CD14-positive monocyte (primary cell): ENCODE data around the gene NDUFS5. TPM values are rescaled to one million over a fixed set of nuclear protein-coding genes. Genes with fewer than 3 reads are reported as not detected.
A peak's percentile ranks its signal among the peaks of the same experiment; 100 is the strongest.

Experiments
- DNase-seq, 3 donors: peaks; one replicate each; pipeline ENCODE4 v3.0.0-alpha.2; 2011 to 2022
- H2AFZ ChIP-seq: 2 replicates; pipeline ENCODE4 v1.6.0; 2012; ENCODE audit warnings: mild to moderate bottlenecking, low read depth, low read length, inconsistent platforms; ENCODE audit not compliant: insufficient read depth, poor library complexity, severe bottlenecking
- H3K27ac ChIP-seq, 2 donors: 1 replicate in 1 of 2; 2 replicates in 1 of 2; pipeline ENCODE4 v1.5.1; 2012 to 2013; ENCODE audit warnings: low read length in 2 of 2, control low read depth in 1 of 2, inconsistent platforms in 1 of 2, low read depth in 1 of 2, mild to moderate bottlenecking in 1 of 2
- H3K27me3 ChIP-seq, 2 donors: one replicate each; pipeline versions ENCODE4 v1.6.0 to v1.6.1; 2011 to 2013; ENCODE audit warnings: low read length in 2 of 2; ENCODE audit not compliant: control insufficient read depth in 2 of 2, insufficient read depth in 2 of 2
- H3K36me3 ChIP-seq, 2 donors: replicated peaks in 1 of 2; 1 replicate in 1 of 2; 2 replicates in 1 of 2; pipeline versions ENCODE4 v1.5.1 to v1.6.1; 2012 to 2013; ENCODE audit warnings: low read length in 2 of 2, control low read depth in 1 of 2, inconsistent platforms in 1 of 2, mild to moderate bottlenecking in 1 of 2; ENCODE audit not compliant: insufficient read depth in 2 of 2, control insufficient read depth in 1 of 2
- H3K4me1 ChIP-seq, 2 donors: 1 replicate in 1 of 2; 2 replicates in 1 of 2; pipeline versions ENCODE4 v1.5.1 to v1.6.1; 2012 to 2013; ENCODE audit warnings: low read length in 2 of 2, control low read depth in 1 of 2, inconsistent platforms in 1 of 2, mild to moderate bottlenecking in 1 of 2, moderate library complexity in 1 of 2; ENCODE audit not compliant: insufficient read depth in 2 of 2, control insufficient read depth in 1 of 2
- H3K4me2 ChIP-seq: replicated peaks from 2 replicates; pipeline ENCODE3; 2012; ENCODE audit warnings: low read length, moderate library complexity, mild to moderate bottlenecking; ENCODE audit not compliant: poor library complexity, severe bottlenecking; ENCODE audit errors: extremely low read depth
- H3K4me3 ChIP-seq, 3 experiments: fragments of 200-600 bp in 1 of 3; sonication (generic) in 1 of 3; replicated peaks in 1 of 3; 1 replicate in 2 of 3; 2 replicates in 1 of 3; pipeline ENCODE4 v1.5.1; 2011 to 2013; ENCODE audit warnings: low read length in 3 of 3, mild to moderate bottlenecking in 3 of 3, control low read depth in 2 of 3, low read depth in 2 of 3, inconsistent platforms in 1 of 3, moderate library complexity in 1 of 3
- H3K79me2 ChIP-seq: 2 replicates; pipeline ENCODE4 v1.6.0; 2012; ENCODE audit warnings: mild to moderate bottlenecking, control low read depth, inconsistent platforms, low read length, moderate library complexity; ENCODE audit not compliant: insufficient read depth
- H3K9ac ChIP-seq: 2 replicates; pipeline ENCODE4 v1.6.0; 2017; ENCODE audit warnings: low read length, mild to moderate bottlenecking; ENCODE audit not compliant: insufficient read depth, poor library complexity, severe bottlenecking
- H3K9me3 ChIP-seq, 2 donors: replicated peaks in 1 of 2; 1 replicate in 1 of 2; 2 replicates in 1 of 2; pipeline versions ENCODE4 v1.5.1 to v1.6.1; 2012 to 2013; ENCODE audit warnings: low read length in 2 of 2, control low read depth in 1 of 2; ENCODE audit not compliant: control insufficient read depth in 1 of 2, insufficient read depth in 1 of 2
- H4K20me1 ChIP-seq: 2 replicates; pipeline ENCODE4 v1.6.0; 2012; ENCODE audit warnings: mild to moderate bottlenecking, low read length, control low read depth, moderate library complexity; ENCODE audit not compliant: insufficient read depth
- H3K27ac Mint-ChIP-seq, 7 donors: one replicate each; pipeline ENCODE4 v1.8.0; 2020; ENCODE audit warnings: mild to moderate bottlenecking in 7 of 7, mixed read lengths in 7 of 7, moderate library complexity in 6 of 7, inconsistent platforms in 2 of 7
- H3K27me3 Mint-ChIP-seq, 3 donors: one replicate each; pipeline ENCODE4 v1.8.0; 2021 to 2022; ENCODE audit warnings: low read depth in 3 of 3, mild to moderate bottlenecking in 3 of 3, mixed read lengths in 3 of 3, moderate library complexity in 3 of 3, inconsistent platforms in 1 of 3
- H3K36me3 Mint-ChIP-seq, 2 donors: one replicate each; pipeline ENCODE4 v1.8.0; 2020; ENCODE audit warnings: mixed read lengths in 2 of 2, inconsistent platforms in 1 of 2, mild to moderate bottlenecking in 1 of 2
- H3K4me1 Mint-ChIP-seq: one replicate; pipeline ENCODE4 v1.8.0; 2020; ENCODE audit warnings: mild to moderate bottlenecking, mixed read lengths
- H3K4me3 Mint-ChIP-seq, 2 donors: one replicate each; pipeline ENCODE4 v1.8.0; 2020; ENCODE audit warnings: mild to moderate bottlenecking in 2 of 2, mixed read lengths in 2 of 2, moderate library complexity in 1 of 2
- H3K9me3 Mint-ChIP-seq, 7 donors: one replicate each; pipeline ENCODE4 v1.8.0; 2020 to 2022; ENCODE audit warnings: mixed read lengths in 7 of 7, mild to moderate bottlenecking in 6 of 7, moderate library complexity in 6 of 7, inconsistent platforms in 2 of 7
- CTCF ChIP-seq: fragments of 200-600 bp; IDR thresholded peaks from one replicate; pipeline ENCODE4 v1.8.0; 2022; ENCODE audit warnings: antibody characterized with exemption, mild to moderate bottlenecking
- WGBS: methylation state at CpG from one replicate; pipeline ENCODE4 v1.1.5; 2013; ENCODE audit warnings: missing lambda C conversion rate; ENCODE audit not compliant: insufficient coverage; 5-methylcytosine and 5-hydroxymethylcytosine counted together
- intact Hi-C, 2 donors: fragments of 100-400 bp; cut with micrococcal nuclease; formaldehyde crosslinking; loops; one replicate each; pipeline versions ENCODE4 v1.15.0 to v1.15.1; 2023
- polyA plus RNA-seq, 3 donors: library from polyadenylated mRNA; depleted of rRNA in 1 of 3; unstranded in 2 of 3; stranded (reverse) in 1 of 3; fragments of 300-500 nt in 2 of 3; fragments of >200 nt in 1 of 3; fragmentation: Illumina TruSeq in 2 of 3; gene quantifications; 1 replicate in 2 of 3; 2 replicates in 1 of 3; pipeline ENCODE4 v1.2.3, GENCODE V29; 2012 to 2021

The NDUFS5 gene
- polyA plus RNA-seq, 3 donors: 119 to 463 (median 393) TPM

GRCh38 chr1:39036678-39037077 is 10.5 kb downstream of the NDUFS5 start:
- no peak overlapping the region for H3K4me3 Mint-ChIP-seq

GRCh38 chr1:39043513-39043912 is 17.4 kb downstream of the NDUFS5 start:
- H3K27me3 ChIP-seq: no peaks in the 10 kb centered on the region
- DNase-seq: peak in 2 of 3 donors; percentile 3 to 4
- no peak overlapping the region for H3K9ac ChIP-seq
- no peak overlapping the region for H3K4me3 ChIP-seq
- intact Hi-C loops: no loop called here
- H4K20me1 ChIP-seq: no peaks in the 10 kb centered on the region
- no peaks in the 10 kb centered on the region for H3K36me3 ChIP-seq
- H2AFZ ChIP-seq: no peak overlapping the region
- Mint-ChIP-seq H3K36me3 (peaks cover 17 to 18% of the 10 kb centered on the region in 2 donors), H3K4me1 (peaks cover 23% of the 10 kb centered on the region), H3K27ac (peak overlapping the region; percentile 55 to 91 (median 84)), H3K9me3 (peaks cover 2 to 12% (median 6%) of the 10 kb centered on the region in 7 donors), H3K27me3 (peaks cover 0 to 4% (median 0%) of the 10 kb centered on the region in 3 donors), H3K4me3 (no peak overlapping the region)
- peaks cover 9 to 11% of the 10 kb centered on the region in 2 donors for H3K4me1 ChIP-seq
- H3K27ac ChIP-seq: peak overlapping the region; percentile 34 to 74
- H3K4me2 ChIP-seq: no peak overlapping the region
- H3K79me2 ChIP-seq: no peaks in the 10 kb centered on the region
- H3K9me3 ChIP-seq: peaks cover 0 to 5% of the 10 kb centered on the region in 2 donors
- WGBS: 0% methylated on average over 1 of the region's 3 CpGs
- no peak for TF ChIP-seq CTCF

More at GRCh38 chr1:39036678-39037077, 10.5 kb downstream of the NDUFS5 start:
- Histone ChIP-seq H3K4me1 (no peaks in the 10 kb centered on the region), H2AFZ (no peak overlapping the region), H4K20me1 (peaks cover 4% of the 10 kb centered on the region), H3K9me3 (no peaks in the 10 kb centered on the region), H3K36me3 (peaks cover 39 to 58% of the 10 kb centered on the region in 2 donors), H3K27me3 (no peaks in the 10 kb centered on the region), H3K27ac (no peak overlapping the region), H3K79me2 (no peaks in the 10 kb centered on the region), H3K9ac (no peak overlapping the region), H3K4me3 (no peak overlapping the region), H3K4me2 (no peak overlapping the region)
- H3K9me3 Mint-ChIP-seq: peaks cover 0 to 2% (median 0%) of the 10 kb centered on the region in 7 donors
- peaks cover 4% of the 10 kb centered on the region for H3K4me1 Mint-ChIP-seq
- intact Hi-C loops: no loop called here
- no peak for DNase-seq
- H3K36me3 Mint-ChIP-seq: peaks cover 42 to 61% of the 10 kb centered on the region in 2 donors
- H3K27me3 Mint-ChIP-seq: no peaks in the 10 kb centered on the region
- 78% methylated on average over 3 of the region's 5 CpGs for WGBS
- no peak overlapping the region for H3K27ac Mint-ChIP-seq
- no peak for TF ChIP-seq CTCF
